ENCODE results near the gene RAB4B.

The RAB4B gene

DNA sequence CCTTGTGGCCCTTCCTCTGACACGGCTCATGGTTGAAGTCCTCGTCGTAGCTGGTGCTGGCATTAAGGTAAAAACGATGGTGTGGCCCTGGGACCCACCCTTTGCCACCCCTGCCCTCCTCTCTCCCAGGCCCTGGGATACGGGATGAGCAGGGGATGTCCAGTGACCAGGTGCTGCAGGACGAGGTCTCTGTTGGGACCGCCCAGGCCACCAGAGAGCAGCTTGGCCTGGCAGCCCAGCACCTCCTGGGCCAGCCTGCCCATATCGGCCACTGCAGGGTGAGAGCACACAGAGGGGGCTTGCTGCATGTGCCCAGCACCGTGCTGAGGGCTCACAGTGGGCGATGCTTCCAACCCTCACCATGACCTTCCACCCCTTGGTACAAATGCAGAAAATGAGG lies 34.1 kb upstream of the RAB4B start:
- DNase-seq (ENCODE audit: low read depth): no peak
- TF ChIP-seq, protein P1, sequence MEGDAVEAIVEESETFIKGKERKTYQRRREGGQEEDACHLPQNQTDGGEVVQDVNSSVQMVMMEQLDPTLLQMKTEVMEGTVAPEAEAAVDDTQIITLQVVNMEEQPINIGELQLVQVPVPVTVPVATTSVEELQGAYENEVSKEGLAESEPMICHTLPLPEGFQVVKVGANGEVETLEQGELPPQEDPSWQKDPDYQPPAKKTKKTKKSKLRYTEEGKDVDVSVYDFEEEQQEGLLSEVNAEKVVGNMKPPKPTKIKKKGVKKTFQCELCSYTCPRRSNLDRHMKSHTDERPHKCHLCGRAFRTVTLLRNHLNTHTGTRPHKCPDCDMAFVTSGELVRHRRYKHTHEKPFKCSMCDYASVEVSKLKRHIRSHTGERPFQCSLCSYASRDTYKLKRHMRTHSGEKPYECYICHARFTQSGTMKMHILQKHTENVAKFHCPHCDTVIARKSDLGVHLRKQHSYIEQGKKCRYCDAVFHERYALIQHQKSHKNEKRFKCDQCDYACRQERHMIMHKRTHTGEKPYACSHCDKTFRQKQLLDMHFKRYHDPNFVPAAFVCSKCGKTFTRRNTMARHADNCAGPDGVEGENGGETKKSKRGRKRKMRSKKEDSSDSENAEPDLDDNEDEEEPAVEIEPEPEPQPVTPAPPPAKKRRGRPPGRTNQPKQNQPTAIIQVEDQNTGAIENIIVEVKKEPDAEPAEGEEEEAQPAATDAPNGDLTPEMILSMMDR (IDR thresholded peaks at IDR 0.05; ENCODE audit: low read length, missing control alignments): no peak
- H3K4me3 ChIP-seq (replicated peaks; ENCODE audit: low read depth, low read length): no peak overlapping the region

DNA sequence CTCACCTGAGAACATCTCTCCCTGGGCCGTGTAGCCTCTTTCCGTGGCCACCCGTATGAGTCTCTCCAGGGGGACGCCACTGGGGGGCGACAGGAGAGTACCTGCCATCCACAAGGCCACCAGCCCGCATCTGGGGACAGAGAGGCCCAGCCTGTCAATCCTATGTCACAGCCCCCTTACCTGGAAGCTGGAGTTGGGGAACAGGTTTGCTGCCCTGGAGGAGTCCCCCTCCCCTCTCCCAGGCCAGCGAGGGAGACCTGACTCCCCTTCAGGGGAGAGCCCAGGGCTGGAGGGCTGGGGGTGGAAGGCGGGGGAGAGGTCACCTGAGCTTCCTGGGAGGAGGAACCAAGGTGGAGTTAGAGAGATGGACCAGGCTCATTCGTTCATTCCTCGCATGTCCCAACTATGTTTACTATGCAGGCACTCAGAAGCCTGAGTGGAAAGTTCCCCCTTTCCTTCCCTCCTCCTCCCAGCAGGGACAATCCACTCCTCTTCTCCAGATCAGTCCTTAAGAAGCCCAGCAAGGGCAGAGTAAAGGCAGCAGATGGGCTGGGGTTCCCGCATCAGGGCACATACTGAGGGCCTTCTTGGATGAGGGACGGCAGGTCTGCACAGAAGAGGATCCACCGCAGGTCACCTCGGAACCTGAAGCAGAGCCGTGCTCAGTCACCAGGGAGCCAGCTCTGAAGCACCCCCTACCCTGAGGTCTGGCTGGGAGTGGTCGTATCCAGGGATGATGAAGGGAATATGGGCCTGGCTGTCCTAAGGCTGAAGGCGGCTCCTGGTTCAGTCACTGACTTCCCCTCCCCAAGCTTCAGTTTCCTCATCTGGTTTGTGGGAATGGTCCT lies 33.3 kb upstream of the RAB4B start:
- H3K4me3 ChIP-seq (replicated peaks; ENCODE audit: low read depth, low read length): no peak overlapping the region
- TF ChIP-seq, protein P1 (IDR thresholded peaks at IDR 0.05; ENCODE audit: low read length, missing control alignments): no peak
- no peak for DNase-seq (ENCODE audit: low read depth)

DNA sequence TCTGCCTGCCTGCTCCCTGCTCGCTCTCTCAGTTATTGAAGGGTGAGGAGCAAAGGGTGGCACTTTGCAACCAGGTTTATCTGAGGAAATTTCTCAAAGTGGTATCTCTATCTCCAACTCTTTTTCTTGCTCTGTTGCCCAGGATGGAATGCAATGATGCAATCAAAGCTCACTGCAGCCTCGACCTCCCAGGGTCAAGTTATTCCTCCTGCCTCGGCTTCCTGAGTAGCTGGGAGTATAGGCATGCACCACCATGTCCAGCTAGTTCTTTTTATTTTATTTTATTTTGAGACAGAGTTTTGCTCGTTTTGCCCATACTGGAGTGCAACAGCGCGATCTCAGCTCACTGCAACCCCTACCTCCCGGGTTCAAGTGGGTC lies 32.7 kb upstream of the RAB4B start:
- TF ChIP-seq, protein P1 (IDR thresholded peaks at IDR 0.05; ENCODE audit: low read length, missing control alignments): no peak
- DNase-seq (ENCODE audit: low read depth): peak; percentile 70
- no peak overlapping the region for H3K4me3 ChIP-seq (replicated peaks; ENCODE audit: low read depth, low read length)

DNA sequence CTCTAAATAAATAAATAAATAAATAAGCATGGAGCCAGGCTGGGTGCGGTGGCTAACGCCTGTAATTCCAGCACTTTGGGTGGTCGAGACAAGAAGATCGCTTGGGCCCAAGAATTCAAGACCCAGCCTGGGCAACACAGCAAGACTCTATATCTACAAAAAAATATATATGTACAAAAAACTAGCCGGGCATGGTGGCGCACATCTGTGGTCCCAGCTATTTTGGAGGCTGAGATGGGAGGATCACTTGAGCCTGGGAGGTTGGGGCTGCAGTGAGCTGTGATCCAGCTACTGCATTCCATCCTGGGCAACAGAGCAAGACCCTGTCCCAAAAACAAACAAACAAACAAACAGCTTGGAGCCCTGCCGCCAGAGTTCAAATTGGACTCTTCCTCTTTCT lies 30.5 kb upstream of the RAB4B start:
- TF ChIP-seq, protein P1 (IDR thresholded peaks at IDR 0.05; ENCODE audit: low read length, missing control alignments): no peak
- DNase-seq (ENCODE audit: low read depth): no peak
- H3K4me3 ChIP-seq (replicated peaks; ENCODE audit: low read depth, low read length): no peak overlapping the region

DNA sequence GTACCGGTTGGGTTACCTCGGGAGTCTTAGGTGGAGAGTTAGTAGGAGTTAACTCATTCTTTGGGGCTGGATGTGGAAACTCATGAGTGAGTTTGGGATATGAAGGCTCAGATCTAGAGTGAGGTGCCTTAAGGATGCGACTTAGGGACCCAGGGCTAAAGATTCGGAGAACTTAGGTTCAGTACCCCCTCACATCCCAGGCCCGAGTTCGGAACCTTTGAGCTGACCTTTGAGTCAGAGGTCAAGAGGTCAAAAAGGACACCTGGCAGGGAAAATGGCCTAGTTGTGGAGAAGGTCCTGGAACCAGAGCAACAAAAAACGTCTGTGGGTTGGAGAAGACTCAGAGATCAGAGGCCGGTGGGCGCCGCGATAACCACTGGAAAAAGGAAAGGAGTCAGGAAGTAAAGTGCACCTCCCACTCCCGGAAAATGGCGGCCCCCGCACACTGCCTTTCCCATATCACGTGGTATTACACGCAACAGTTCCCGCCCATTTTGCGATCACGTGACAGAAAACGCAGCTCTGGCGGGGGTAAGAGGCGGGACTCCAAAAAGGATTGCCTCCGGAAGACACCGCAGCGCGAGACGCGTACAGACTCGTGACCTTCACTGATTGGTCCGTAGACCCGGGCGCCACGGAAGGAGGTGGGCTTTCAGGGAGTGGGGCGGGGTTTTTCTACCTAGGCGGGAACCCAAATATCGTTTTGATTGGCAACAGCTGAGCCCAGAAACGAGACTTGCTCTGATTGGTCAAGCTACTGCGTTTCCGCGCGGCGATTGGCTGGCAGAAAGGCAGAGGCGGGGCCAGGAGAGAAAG lies 27.8 kb upstream of the RAB4B start, which contains the start of gene ACTMAP:
ACTMAP (minus strand) TSS at position 420 of the 816 bp plus-strand sequence. CDS start 674 bp downstream, outside the sequence.
- DNase-seq (ENCODE audit: low read depth): peak; percentile 100
- TF ChIP-seq, protein P1 (IDR thresholded peaks at IDR 0.05; ENCODE audit: low read length, missing control alignments): no peak
- peak within 1 kb of the TSS; percentile 98 for H3K4me3 ChIP-seq (replicated peaks; ENCODE audit: low read depth, low read length)

DNA sequence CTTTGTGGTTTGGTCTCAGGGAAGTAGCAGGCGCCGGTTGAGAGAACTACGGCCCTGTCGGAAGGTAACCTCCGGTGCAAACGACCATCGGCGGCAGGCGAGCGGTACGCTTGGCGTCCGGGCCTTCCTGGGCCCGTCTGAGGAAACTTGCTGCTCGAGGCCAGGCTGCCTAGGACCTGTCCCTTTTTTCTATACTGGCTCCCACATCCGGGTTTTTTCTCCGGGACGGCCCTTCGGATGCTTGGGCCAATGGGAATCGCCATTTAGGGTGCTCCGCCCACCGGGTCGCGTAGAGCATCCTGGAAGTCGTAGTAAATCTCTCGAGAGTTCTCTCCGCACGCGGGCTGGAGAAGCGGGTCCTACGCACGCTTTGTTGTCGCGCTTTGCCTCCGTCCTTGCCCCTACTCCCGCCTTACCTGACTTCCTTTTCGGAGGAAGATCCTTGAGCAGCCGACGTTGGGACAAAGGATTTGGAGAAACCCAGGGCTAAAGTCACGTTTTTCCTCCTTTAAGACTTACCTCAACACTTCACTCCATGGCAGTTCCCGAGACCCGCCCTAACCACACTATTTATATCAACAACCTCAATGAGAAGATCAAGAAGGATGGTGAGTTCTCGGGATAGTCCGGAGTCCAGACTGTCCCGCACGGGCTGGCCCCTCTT lies 27.0 kb upstream of the RAB4B start, which contains the start of gene SNRPA:
SNRPA (plus strand) TSS at position 330 of the 664 bp plus-strand sequence; CDS start at position 536, 206 bp downstream.
- TF ChIP-seq, protein P1 (IDR thresholded peaks at IDR 0.05; ENCODE audit: low read length, missing control alignments): no peak
- peak; percentile 98 for DNase-seq (ENCODE audit: low read depth)
- peak within 1 kb of the TSS; percentile 98 for H3K4me3 ChIP-seq (replicated peaks; ENCODE audit: low read depth, low read length)
